Activated naive CD4-positive, alpha-beta T cell treated with anti-CD3 and anti-CD28 coated beads, Interleukin-2, amount 10 ng/mL, durations not matched to agents 7 days and 5 days (primary cell): ENCODE data around the gene FOXP1.

Source experiments
- CTCF ChIA-PET: fragments of 350-600 bp; sonication (Branson Sonifier 250); formaldehyde crosslinking; loops from one replicate; lab custom pipeline; 2021; ENCODE audit warnings: antibody characterized with exemption; lab: Charles Lee
- DNase-seq: peaks from one replicate; pipeline ENCODE4 v3.0.0-alpha.2; 2020
- H3K27ac Mint-ChIP-seq: one replicate; pipeline ENCODE4 v1.8.0; 2021; ENCODE audit warnings: mild to moderate bottlenecking, moderate library complexity, mixed read lengths
- H3K27me3 Mint-ChIP-seq: one replicate; pipeline ENCODE4 v1.8.0; 2021; ENCODE audit warnings: mild to moderate bottlenecking, mixed read lengths
- H3K36me3 Mint-ChIP-seq: one replicate; pipeline ENCODE4 v1.8.0; 2021; ENCODE audit warnings: mixed read lengths
- H3K4me1 Mint-ChIP-seq: one replicate; pipeline ENCODE4 v1.8.0; 2021; ENCODE audit warnings: mixed read lengths
- H3K4me3 Mint-ChIP-seq: one replicate; pipeline ENCODE4 v1.8.0; 2021; ENCODE audit warnings: mild to moderate bottlenecking, moderate library complexity, mixed read lengths
- H3K9me3 Mint-ChIP-seq: one replicate; pipeline ENCODE4 v1.8.0; 2021; ENCODE audit warnings: mixed read lengths

FOXP1 gene

GRCh38 chr3:71187715-71188114 lies 395.8 kb downstream of the FOXP1 start:
- Mint-ChIP-seq H3K27me3 (no peaks in the 10 kb centered on the region), H3K4me1 (peaks cover 12% of the 10 kb centered on the region), H3K4me3 (no peak overlapping the region), H3K36me3 (peaks cover 8% of the 10 kb centered on the region), H3K27ac (no peak overlapping the region), H3K9me3 (no peaks in the 10 kb centered on the region)
- no peak for DNase-seq
- CTCF ChIA-PET: no interaction called here

GRCh38 chr3:71186801-71187200 lies 396.7 kb downstream of the FOXP1 start:
- no peak overlapping the region for H3K4me3 Mint-ChIP-seq
- no peak for DNase-seq
- no peaks in the 10 kb centered on the region for H3K9me3 Mint-ChIP-seq
- CTCF ChIA-PET: no interaction called here
- H3K27me3 Mint-ChIP-seq: no peaks in the 10 kb centered on the region
- H3K36me3 Mint-ChIP-seq: peaks cover 8% of the 10 kb centered on the region
- no peak overlapping the region for H3K27ac Mint-ChIP-seq
- peaks cover 12% of the 10 kb centered on the region for H3K4me1 Mint-ChIP-seq

GRCh38 chr3:71185733-71186455 lies 397.6 kb downstream of the FOXP1 start:
- CTCF ChIA-PET: no interaction called here
- DNase-seq: no peak
- no peak overlapping the region for H3K27ac Mint-ChIP-seq
- H3K9me3 Mint-ChIP-seq: no peaks in the 10 kb centered on the region
- H3K27me3 Mint-ChIP-seq: no peaks in the 10 kb centered on the region
- H3K4me3 Mint-ChIP-seq: no peak overlapping the region
- peaks cover 12% of the 10 kb centered on the region for H3K36me3 Mint-ChIP-seq
- H3K4me1 Mint-ChIP-seq: peaks cover 12% of the 10 kb centered on the region

GRCh38 chr3:71184252-71184651 lies 399.3 kb downstream of the FOXP1 start:
- no peak for DNase-seq
- no peak overlapping the region for H3K4me3 Mint-ChIP-seq
- H3K27ac Mint-ChIP-seq: no peak overlapping the region
- H3K36me3 Mint-ChIP-seq: peaks cover 12% of the 10 kb centered on the region
- CTCF ChIA-PET: interaction anchor here (1.2 kb wide), 1 partner anchor 49 kb away, joined by 4 read pairs; no protein-coding TSS in a partner anchor
- H3K4me1 Mint-ChIP-seq: peaks cover 12% of the 10 kb centered on the region
- H3K9me3 Mint-ChIP-seq: no peaks in the 10 kb centered on the region
- H3K27me3 Mint-ChIP-seq: no peaks in the 10 kb centered on the region

GRCh38 chr3:71183549-71183948 lies 400.0 kb downstream of the FOXP1 start:
- Mint-ChIP-seq H3K36me3 (peaks cover 12% of the 10 kb centered on the region), H3K27me3 (no peaks in the 10 kb centered on the region), H3K27ac (no peak overlapping the region), H3K4me1 (peaks cover 12% of the 10 kb centered on the region), H3K9me3 (no peaks in the 10 kb centered on the region), H3K4me3 (no peak overlapping the region)
- CTCF ChIA-PET: no interaction called here
- no peak for DNase-seq

- CTCF ChIA-PET: no interaction called here
- H3K27ac Mint-ChIP-seq: no peak overlapping the region
- DNase-seq: no peak
- H3K4me1 Mint-ChIP-seq: peaks cover under 1% of the 10 kb centered on the region
- H3K9me3 Mint-ChIP-seq: no peaks in the 10 kb centered on the region
- peaks cover 10% of the 10 kb centered on the region for H3K36me3 Mint-ChIP-seq
- H3K4me3 Mint-ChIP-seq: no peak overlapping the region
- H3K27me3 Mint-ChIP-seq: no peaks in the 10 kb centered on the region
Observed at GRCh38 chr3:71180524-71180923, 403.0 kb downstream of the FOXP1 start.

- no peaks in the 10 kb centered on the region for H3K27me3 Mint-ChIP-seq
- no peak overlapping the region for H3K27ac Mint-ChIP-seq
- H3K4me1 Mint-ChIP-seq: no peaks in the 10 kb centered on the region
- no peak for DNase-seq
- peaks cover 8% of the 10 kb centered on the region for H3K36me3 Mint-ChIP-seq
- CTCF ChIA-PET: no interaction called here
- no peaks in the 10 kb centered on the region for H3K9me3 Mint-ChIP-seq
- H3K4me3 Mint-ChIP-seq: no peak overlapping the region
Observed at GRCh38 chr3:71177375-71177774, 406.2 kb downstream of the FOXP1 start.

GRCh38 chr3:71176366-71176765 lies 407.2 kb downstream of the FOXP1 start:
- Mint-ChIP-seq H3K9me3 (no peaks in the 10 kb centered on the region), H3K4me1 (no peaks in the 10 kb centered on the region), H3K27ac (no peak overlapping the region), H3K27me3 (no peaks in the 10 kb centered on the region), H3K4me3 (no peak overlapping the region), H3K36me3 (peaks cover 7% of the 10 kb centered on the region)
- CTCF ChIA-PET: no interaction called here
- DNase-seq: no peak

GRCh38 chr3:71175691-71176365 lies 407.7 kb downstream of the FOXP1 start:
- peaks cover 4% of the 10 kb centered on the region for H3K36me3 Mint-ChIP-seq

GRCh38 chr3:71172951-71173350 lies 410.6 kb downstream of the FOXP1 start:
- H3K27ac Mint-ChIP-seq: no peak overlapping the region
- peaks cover 4% of the 10 kb centered on the region for H3K36me3 Mint-ChIP-seq
- DNase-seq: no peak
- H3K4me1 Mint-ChIP-seq: no peaks in the 10 kb centered on the region
- no peaks in the 10 kb centered on the region for H3K27me3 Mint-ChIP-seq
- no peaks in the 10 kb centered on the region for H3K9me3 Mint-ChIP-seq
- CTCF ChIA-PET: no interaction called here
- no peak overlapping the region for H3K4me3 Mint-ChIP-seq

More at GRCh38 chr3:71175691-71176365, 407.7 kb downstream of the FOXP1 start:
- DNase-seq: no peak
- CTCF ChIA-PET: no interaction called here
- H3K4me1 Mint-ChIP-seq: no peaks in the 10 kb centered on the region
- no peak overlapping the region for H3K27ac Mint-ChIP-seq
- H3K4me3 Mint-ChIP-seq: no peak overlapping the region
- H3K9me3 Mint-ChIP-seq: no peaks in the 10 kb centered on the region
- no peaks in the 10 kb centered on the region for H3K27me3 Mint-ChIP-seq

- no peak for DNase-seq
- Mint-ChIP-seq H3K27ac (no peak overlapping the region), H3K4me1 (no peaks in the 10 kb centered on the region), H3K27me3 (no peaks in the 10 kb centered on the region), H3K4me3 (no peak overlapping the region), H3K9me3 (no peaks in the 10 kb centered on the region), H3K36me3 (peaks cover 2% of the 10 kb centered on the region)
- CTCF ChIA-PET: no interaction called here
Observed at GRCh38 chr3:71172189-71172588, 411.3 kb downstream of the FOXP1 start.

- Mint-ChIP-seq H3K27ac (no peak overlapping the region), H3K4me1 (no peaks in the 10 kb centered on the region), H3K27me3 (no peaks in the 10 kb centered on the region), H3K9me3 (no peaks in the 10 kb centered on the region), H3K36me3 (peaks cover 8% of the 10 kb centered on the region), H3K4me3 (no peak overlapping the region)
- DNase-seq: no peak
- CTCF ChIA-PET: no interaction called here
Observed at GRCh38 chr3:71171247-71171646, 412.3 kb downstream of the FOXP1 start.

GRCh38 chr3:71168880-71169411 lies 414.6 kb downstream of the FOXP1 start:
- Mint-ChIP-seq H3K27me3 (no peaks in the 10 kb centered on the region), H3K36me3 (peaks cover 12% of the 10 kb centered on the region), H3K27ac (no peak overlapping the region), H3K4me3 (no peak overlapping the region), H3K4me1 (no peaks in the 10 kb centered on the region), H3K9me3 (peaks cover 3% of the 10 kb centered on the region)
- no peak for DNase-seq
- CTCF ChIA-PET: no interaction called here

- Mint-ChIP-seq H3K27ac (no peak overlapping the region), H3K4me3 (no peak overlapping the region), H3K27me3 (no peaks in the 10 kb centered on the region), H3K36me3 (peaks cover 12% of the 10 kb centered on the region), H3K4me1 (no peaks in the 10 kb centered on the region), H3K9me3 (peaks cover 3% of the 10 kb centered on the region)
- CTCF ChIA-PET: no interaction called here
- DNase-seq: no peak
Observed at GRCh38 chr3:71168121-71168721, 415.3 kb downstream of the FOXP1 start.
